ENCODE measurements around the gene SHBG.

GRCh38 chr17:7588553-7589203 is 41.3 kb upstream of the SHBG start:
- no peak for TF ChIP-seq ZFP3 (CRISPR knock-in tag; IDR thresholded peaks at IDR 0.05)
- no peak for TF ChIP-seq SNAI2 (CRISPR knock-in tag; IDR thresholded peaks at IDR 0.05)

All from SK-N-SH treated with all-trans-retinoic acid at 6 μM for 48 hours (cell line).